ENCODE data around the gene CYTH2.

CYTH2 gene

DNA sequence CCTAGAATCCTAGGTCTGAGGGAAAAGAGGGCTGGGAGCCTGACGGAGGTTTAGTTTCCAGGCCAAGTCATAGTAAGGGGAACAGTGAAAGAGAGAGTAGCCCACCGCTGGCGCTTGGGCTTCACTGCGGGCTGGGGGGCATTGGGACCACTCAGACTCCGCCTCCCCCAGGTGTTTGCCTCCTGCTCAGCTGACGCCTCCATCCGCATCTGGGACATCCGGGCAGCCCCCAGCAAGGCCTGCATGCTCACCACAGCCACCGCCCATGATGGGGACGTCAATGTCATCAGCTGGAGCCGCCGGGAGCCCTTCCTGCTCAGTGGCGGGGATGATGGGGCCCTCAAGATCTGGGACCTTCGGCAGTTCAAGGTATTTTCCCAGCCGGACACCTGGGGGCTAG lies 18.3 kb upstream of the CYTH2 start:
- H3K36me3 ChIP-seq (replicated peaks), result peaks cover 74% of the 10 kb centered on the region
- no peak for TF ChIP-seq CTCF (IDR thresholded peaks at IDR 0.05; ENCODE audit: low read depth, low read length, missing control alignments)
- H3K27me3 ChIP-seq (replicated peaks), result no peaks in the 10 kb centered on the region
- in situ Hi-C loops (cut with HindIII; ENCODE audit: low pct_ligation_motif_present, low sequenced_read_pairs), result no loop called here
- H3K27ac ChIP-seq, result no peak overlapping the region
- no peak for DNase-seq
- no peak overlapping the region for H3K4me3 ChIP-seq (ENCODE audit: low read depth, low read length)

- in situ Hi-C loops (cut with HindIII; ENCODE audit: low pct_ligation_motif_present, low sequenced_read_pairs), result no loop called here
- peaks cover 80% of the 10 kb centered on the region for H3K36me3 ChIP-seq (replicated peaks)
- no peak for DNase-seq
- no peak overlapping the region for H3K4me3 ChIP-seq (ENCODE audit: low read depth, low read length)
- TF ChIP-seq CTCF (IDR thresholded peaks at IDR 0.05; ENCODE audit: low read depth, low read length, missing control alignments), result no peak
- H3K27me3 ChIP-seq (replicated peaks), result no peaks in the 10 kb centered on the region
- H3K27ac ChIP-seq, result no peak overlapping the region
These were observed 17.5 kb upstream of the CYTH2 start for GRCh38 chr19:48451624-48452023.

DNA sequence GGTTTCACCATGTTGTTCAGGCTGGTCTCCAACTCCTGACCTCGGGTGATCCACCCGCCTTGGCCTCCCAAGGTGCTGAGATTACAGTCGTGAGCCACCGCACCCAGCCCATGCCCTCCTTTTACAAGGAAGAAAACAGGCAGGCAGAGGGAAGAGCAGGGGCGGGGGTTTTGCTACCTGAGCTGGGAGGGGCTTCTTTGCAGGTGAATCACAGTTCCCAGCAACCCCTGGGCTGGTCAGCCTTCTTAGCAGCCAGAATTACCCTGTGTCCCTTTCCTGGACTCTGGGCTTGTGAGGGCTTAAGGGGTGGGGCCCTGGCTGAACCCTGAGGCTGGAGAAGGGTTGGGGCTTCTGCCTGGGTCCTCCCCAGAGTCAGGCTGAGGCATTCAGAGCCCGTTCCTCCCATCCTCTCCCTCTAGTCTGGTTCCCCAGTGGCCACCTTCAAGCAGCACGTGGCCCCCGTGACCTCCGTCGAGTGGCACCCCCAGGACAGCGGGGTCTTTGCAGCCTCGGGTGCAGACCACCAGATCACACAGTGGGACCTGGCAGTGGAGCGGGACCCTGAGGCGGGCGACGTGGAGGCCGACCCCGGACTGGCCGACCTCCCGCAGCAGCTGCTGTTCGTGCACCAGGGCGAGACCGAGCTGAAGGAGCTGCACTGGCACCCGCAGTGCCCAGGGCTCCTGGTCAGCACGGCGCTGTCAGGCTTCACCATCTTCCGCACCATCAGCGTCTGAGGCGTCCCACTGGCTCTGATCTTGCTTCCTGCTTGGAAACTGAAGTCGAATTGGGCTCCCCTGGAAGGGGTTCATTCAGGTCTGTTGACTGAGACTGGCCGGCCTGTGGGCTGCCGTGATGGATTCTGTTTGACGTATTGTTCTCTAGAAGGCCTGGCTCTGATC lies 16.6 kb upstream of the CYTH2 start:
- Histone ChIP-seq H3K36me3 (replicated peaks) (peaks cover 81% of the 10 kb centered on the region), H3K27ac (no peak overlapping the region), H3K27me3 (replicated peaks) (no peaks in the 10 kb centered on the region), H3K4me3 (ENCODE audit: low read depth, low read length) (no peak overlapping the region)
- no peak for TF ChIP-seq CTCF (IDR thresholded peaks at IDR 0.05; ENCODE audit: low read depth, low read length, missing control alignments)
- DNase-seq, result no peak
- in situ Hi-C loops (cut with HindIII; ENCODE audit: low pct_ligation_motif_present, low sequenced_read_pairs), result no loop called here

GRCh38 chr19:48454150-48454730 lies 14.9 kb upstream of the CYTH2 start:
- no peak overlapping the region for H3K27ac ChIP-seq
- no peaks in the 10 kb centered on the region for H3K27me3 ChIP-seq (replicated peaks)
- DNase-seq, result no peak
- H3K36me3 ChIP-seq (replicated peaks), result peaks cover 69% of the 10 kb centered on the region
- no peak for TF ChIP-seq CTCF (IDR thresholded peaks at IDR 0.05; ENCODE audit: low read depth, low read length, missing control alignments)
- in situ Hi-C loops (cut with HindIII; ENCODE audit: low pct_ligation_motif_present, low sequenced_read_pairs), result no loop called here
- H3K4me3 ChIP-seq (ENCODE audit: low read depth, low read length), result no peak overlapping the region

GRCh38 chr19:48455171-48455907 lies 13.8 kb upstream of the CYTH2 start, which contains the start of gene KCNJ14:
Gene KCNJ14, plus strand, starts transcription at chr19:48455574. Its CDS starts 6,151 bp downstream, at chr19:48461725.
- peaks cover 60% of the 10 kb centered on the region for H3K36me3 ChIP-seq (replicated peaks)
- in situ Hi-C loops (cut with HindIII; ENCODE audit: low pct_ligation_motif_present, low sequenced_read_pairs), result no loop called here

More at GRCh38 chr19:48455171-48455907, 13.8 kb upstream of the CYTH2 start, which contains the start of gene KCNJ14:
- no peak for DNase-seq
- no peak within 1 kb of the TSS for H3K27ac ChIP-seq
- no peak for TF ChIP-seq CTCF (IDR thresholded peaks at IDR 0.05; ENCODE audit: low read depth, low read length, missing control alignments)
- H3K27me3 ChIP-seq (replicated peaks), result no peaks in the 10 kb centered on the region
- H3K4me3 ChIP-seq (ENCODE audit: low read depth, low read length), result no peak within 1 kb of the TSS
